Measurements from ENCODE around the gene PKLR.
"Not testable (repeated sequence)": the region's sequence is repeated elsewhere in the genome, so short reads cannot be mapped to it uniquely, and the experiment has no call there.

The PKLR gene

GRCh38 chr1:155254714-155255242, 46.5 kb downstream of the PKLR start:
- DNase-seq, result peak in 1 of 4 experiments; percentile 14

GRCh38 chr1:155254228-155254713, 47.0 kb downstream of the PKLR start:
- no peak for DNase-seq

GRCh38 chr1:155253797-155254196, 47.4 kb downstream of the PKLR start:
- DNase-seq, result no peak

GRCh38 chr1:155253208-155253607, 48.0 kb downstream of the PKLR start:
- no peak for DNase-seq

- DNase-seq, result no peak
These were observed 49.7 kb downstream of the PKLR start for GRCh38 chr1:155251566-155251965.

- peak; percentile 96 to 98 (median 97) for DNase-seq
These were observed 50.4 kb downstream of the PKLR start for GRCh38 chr1:155250633-155251449.

GRCh38 chr1:155250246-155250632, 51.0 kb downstream of the PKLR start:
- DNase-seq, result no peak

- no peak for DNase-seq
These were observed 53.3 kb downstream of the PKLR start for GRCh38 chr1:155247667-155248553.

GRCh38 chr1:155246796-155247195, 54.4 kb downstream of the PKLR start:
- DNase-seq, result not testable (repeated sequence)

GRCh38 chr1:155245163-155245524, 56.1 kb downstream of the PKLR start:
- no peak for DNase-seq

GRCh38 chr1:155244368-155245162, 56.7 kb downstream of the PKLR start:
- DNase-seq, result peak; percentile 96 to 99 (median 96)

GRCh38 chr1:155242805-155243358, 58.4 kb downstream of the PKLR start:
- no peak for DNase-seq

- DNase-seq, result peak; percentile 78 to 94 (median 86)
These were observed 59.4 kb downstream of the PKLR start for GRCh38 chr1:155241841-155242264.

GRCh38 chr1:155241069-155241679, 60.1 kb downstream of the PKLR start:
- peak; percentile 87 to 93 (median 90) for DNase-seq
